SJCRH30 (cell line): Measurements from ENCODE around the gene COL5A2. TPM values are rescaled to one million over a fixed set of nuclear protein-coding genes. Genes with fewer than 3 reads are reported as not detected.
A peak's percentile ranks its signal among the peaks of the same experiment; 100 is the strongest.

Source experiments
- DNase-seq, 2 experiments: peaks; one replicate each; pipeline ENCODE4 v3.0.0-alpha.2; 2015 to 2020
- H3K27ac ChIP-seq: fragments of 250-450 bp; sonication (Bioruptor Pico); 2 replicates; pipeline ENCODE4 v1.5.1; 2020; ENCODE audit warnings: mild to moderate bottlenecking, moderate library complexity
- H3K27me3 ChIP-seq: fragments of 250-450 bp; sonication (Bioruptor Pico); 2 replicates; pipeline ENCODE4 v1.5.1; 2020; ENCODE audit warnings: mild to moderate bottlenecking, moderate library complexity
- H3K36me3 ChIP-seq: fragments of 250-450 bp; sonication (Bioruptor Pico); 2 replicates; pipeline ENCODE4 v1.5.1; 2020; ENCODE audit warnings: mild to moderate bottlenecking, moderate library complexity
- H3K4me1 ChIP-seq: fragments of 250-450 bp; sonication (Bioruptor Pico); 2 replicates; pipeline ENCODE4 v1.5.1; 2020; ENCODE audit warnings: mild to moderate bottlenecking, moderate library complexity
- H3K4me3 ChIP-seq: fragments of 250-450 bp; sonication (Bioruptor Pico); 2 replicates; pipeline ENCODE4 v1.5.1; 2020; ENCODE audit warnings: mild to moderate bottlenecking, moderate library complexity
- H3K9me3 ChIP-seq: fragments of 250-450 bp; sonication (Bioruptor Pico); replicated peaks from 2 replicates; pipeline ENCODE4 v1.5.1; 2020; ENCODE audit warnings: mild to moderate bottlenecking, moderate library complexity
- total RNA-seq: library from RNA; depleted of rRNA; stranded (reverse); fragments of >200 nt; shearing (Covaris generic); gene quantifications from 2 replicates; pipeline ENCODE4 v1.2.3, GENCODE V29; 2014

Gene COL5A2
- total RNA-seq, 1 experiment from 2014 or later = 218 TPM

GRCh38 chr2:189146553-189146952, 33.0 kb downstream of the COL5A2 start:
- H3K4me3 ChIP-seq = no peak overlapping the region
- no peaks in the 10 kb centered on the region for H3K27me3 ChIP-seq
- H3K36me3 ChIP-seq = no peaks in the 10 kb centered on the region
- H3K4me1 ChIP-seq = peaks cover 16% of the 10 kb centered on the region
- no peak overlapping the region for H3K27ac ChIP-seq
- DNase-seq = no peak
- H3K9me3 ChIP-seq = no peaks in the 10 kb centered on the region

- Histone ChIP-seq H3K27ac (no peak overlapping the region), H3K36me3 (peaks cover 5% of the 10 kb centered on the region; the same call in 1 of the 2 replicates)
- DNase-seq = no peak
Measured at GRCh38 chr2:189144700-189145211, 34.8 kb downstream of the COL5A2 start.

GRCh38 chr2:189143925-189144324, 35.6 kb downstream of the COL5A2 start:
- no peaks in the 10 kb centered on the region for H3K27me3 ChIP-seq
- H3K27ac ChIP-seq = no peak overlapping the region
- no peak overlapping the region for H3K4me3 ChIP-seq
- no peaks in the 10 kb centered on the region for H3K9me3 ChIP-seq
- H3K36me3 ChIP-seq = peaks cover 5% of the 10 kb centered on the region; the same call in 1 of the 2 replicates
- no peak for DNase-seq
- H3K4me1 ChIP-seq = no peaks in the 10 kb centered on the region; the same call in 1 of the 2 replicates

More at GRCh38 chr2:189144700-189145211, 34.8 kb downstream of the COL5A2 start:
- Histone ChIP-seq H3K27me3 (no peaks in the 10 kb centered on the region), H3K4me3 (no peak overlapping the region), H3K4me1 (peaks cover 7% of the 10 kb centered on the region), H3K9me3 (no peaks in the 10 kb centered on the region)

- Histone ChIP-seq H3K36me3 (peaks cover 5% of the 10 kb centered on the region; the same call in 1 of the 2 replicates), H3K4me1 (no peaks in the 10 kb centered on the region), H3K4me3 (no peak overlapping the region), H3K27ac (no peak overlapping the region), H3K9me3 (no peaks in the 10 kb centered on the region), H3K27me3 (no peaks in the 10 kb centered on the region)
- peak; percentile 62 to 83 for DNase-seq
Measured at GRCh38 chr2:189142893-189143759, 36.4 kb downstream of the COL5A2 start.

GRCh38 chr2:189138800-189139199, 40.8 kb downstream of the COL5A2 start:
- H3K9me3 ChIP-seq = no peaks in the 10 kb centered on the region
- H3K4me1 ChIP-seq = no peaks in the 10 kb centered on the region; the same call in 1 of the 2 replicates
- no peaks in the 10 kb centered on the region for H3K27me3 ChIP-seq
- no peak overlapping the region for H3K27ac ChIP-seq
- H3K36me3 ChIP-seq = peaks cover 5% of the 10 kb centered on the region; the same call in 1 of the 2 replicates
- H3K4me3 ChIP-seq = no peak overlapping the region
- DNase-seq = no peak

GRCh38 chr2:189137519-189137918, 42.0 kb downstream of the COL5A2 start:
- no peaks in the 10 kb centered on the region for H3K9me3 ChIP-seq
- no peak for DNase-seq
- H3K27me3 ChIP-seq = no peaks in the 10 kb centered on the region
- H3K4me1 ChIP-seq = no peaks in the 10 kb centered on the region; the same call in 1 of the 2 replicates
- H3K4me3 ChIP-seq = no peak overlapping the region
- peaks cover 5% of the 10 kb centered on the region; the same call in 1 of the 2 replicates for H3K36me3 ChIP-seq
- no peak overlapping the region for H3K27ac ChIP-seq

GRCh38 chr2:189134485-189134884, 45.1 kb downstream of the COL5A2 start:
- H3K4me1 ChIP-seq = no peaks in the 10 kb centered on the region; the same call in 1 of the 2 replicates
- H3K27me3 ChIP-seq = no peaks in the 10 kb centered on the region
- H3K9me3 ChIP-seq = no peaks in the 10 kb centered on the region
- no peak for DNase-seq
- H3K4me3 ChIP-seq = no peak overlapping the region
- peaks cover 2% of the 10 kb centered on the region; the same call in 1 of the 2 replicates for H3K36me3 ChIP-seq
- no peak overlapping the region for H3K27ac ChIP-seq

- no peaks in the 10 kb centered on the region; the same call in 1 of the 2 replicates for H3K4me1 ChIP-seq
- H3K27me3 ChIP-seq = no peaks in the 10 kb centered on the region
- H3K4me3 ChIP-seq = no peak overlapping the region
- H3K36me3 ChIP-seq = peaks cover 5% of the 10 kb centered on the region; the same call in 1 of the 2 replicates
- H3K9me3 ChIP-seq = no peaks in the 10 kb centered on the region
- H3K27ac ChIP-seq = no peak overlapping the region
- no peak for DNase-seq
Measured at GRCh38 chr2:189131991-189132390, 47.6 kb downstream of the COL5A2 start.

- Histone ChIP-seq H3K27ac (no peak overlapping the region), H3K4me1 (no peaks in the 10 kb centered on the region), H3K27me3 (no peaks in the 10 kb centered on the region), H3K9me3 (no peaks in the 10 kb centered on the region), H3K36me3 (peaks cover 5% of the 10 kb centered on the region; the same call in 1 of the 2 replicates), H3K4me3 (no peak overlapping the region)
- no peak for DNase-seq
Measured at GRCh38 chr2:189129971-189130370, 49.6 kb downstream of the COL5A2 start.

- no peaks in the 10 kb centered on the region for H3K9me3 ChIP-seq
- H3K27me3 ChIP-seq = no peaks in the 10 kb centered on the region
- H3K36me3 ChIP-seq = peaks cover 5% of the 10 kb centered on the region; the same call in 1 of the 2 replicates
- H3K27ac ChIP-seq = no peak overlapping the region
- no peak overlapping the region for H3K4me3 ChIP-seq
- DNase-seq = no peak
- H3K4me1 ChIP-seq = no peaks in the 10 kb centered on the region
Measured at GRCh38 chr2:189128970-189129369, 50.6 kb downstream of the COL5A2 start.

GRCh38 chr2:189127756-189128155, 51.8 kb downstream of the COL5A2 start:
- H3K9me3 ChIP-seq = no peaks in the 10 kb centered on the region
- DNase-seq = no peak
- peaks cover 5% of the 10 kb centered on the region; the same call in 1 of the 2 replicates for H3K36me3 ChIP-seq
- H3K4me1 ChIP-seq = no peaks in the 10 kb centered on the region
- H3K27ac ChIP-seq = no peak overlapping the region
- no peaks in the 10 kb centered on the region for H3K27me3 ChIP-seq
- H3K4me3 ChIP-seq = no peak overlapping the region

GRCh38 chr2:189125195-189125594, 54.4 kb downstream of the COL5A2 start:
- DNase-seq = no peak
- H3K4me3 ChIP-seq = no peak overlapping the region
- H3K27me3 ChIP-seq = no peaks in the 10 kb centered on the region
- H3K36me3 ChIP-seq = peaks cover 5% of the 10 kb centered on the region; the same call in 1 of the 2 replicates
- no peaks in the 10 kb centered on the region for H3K9me3 ChIP-seq
- no peaks in the 10 kb centered on the region for H3K4me1 ChIP-seq
- H3K27ac ChIP-seq = no peak overlapping the region

GRCh38 chr2:189124175-189124574, 55.4 kb downstream of the COL5A2 start:
- Histone ChIP-seq H3K27ac (no peak overlapping the region), H3K4me3 (no peak overlapping the region), H3K9me3 (no peaks in the 10 kb centered on the region), H3K27me3 (no peaks in the 10 kb centered on the region), H3K4me1 (no peaks in the 10 kb centered on the region), H3K36me3 (no peaks in the 10 kb centered on the region; the same call in 1 of the 2 replicates)
- no peak for DNase-seq

GRCh38 chr2:189118386-189118785, 61.2 kb downstream of the COL5A2 start:
- Histone ChIP-seq H3K27ac (no peak overlapping the region), H3K4me1 (0 out of 2 replicates have a peak, but pooled peaks cover 3% of the 10 kb centered on the region), H3K27me3 (no peaks in the 10 kb centered on the region), H3K9me3 (no peaks in the 10 kb centered on the region), H3K4me3 (no peak overlapping the region), H3K36me3 (no peaks in the 10 kb centered on the region; the same call in 1 of the 2 replicates)
- DNase-seq = no peak

GRCh38 chr2:189116979-189117378, 62.6 kb downstream of the COL5A2 start:
- DNase-seq = no peak

More at GRCh38 chr2:189116979-189117378, 62.6 kb downstream of the COL5A2 start:
- H3K4me1 ChIP-seq = 0 out of 2 replicates have a peak, but pooled peaks cover 3% of the 10 kb centered on the region
- no peaks in the 10 kb centered on the region for H3K27me3 ChIP-seq
- no peak overlapping the region for H3K4me3 ChIP-seq
- no peaks in the 10 kb centered on the region for H3K9me3 ChIP-seq
- H3K36me3 ChIP-seq = no peaks in the 10 kb centered on the region
- H3K27ac ChIP-seq = no peak overlapping the region
